NCI-H1417 (cell line): ENCODE data around the gene IL4I1.

Source experiments
- DNase-seq, 3 experiments: peaks; one replicate each; lab custom pipeline; 2025; lab: John Stamatoyannopoulos, UW

The IL4I1 gene

GRCh38 chr19:49851456-49852259 lies 45.0 kb downstream of the IL4I1 start:
- DNase-seq: peak; percentile 41 to 50 (median 43)

- peak; percentile 92 to 97 (median 94) for DNase-seq
These were observed 46.0 kb downstream of the IL4I1 start, which contains the start of gene PTOV1 for GRCh38 chr19:49850487-49851342. Gene PTOV1, plus strand, starts transcription at chr19:49851159.

GRCh38 chr19:49850221-49850486 lies 46.5 kb downstream of the IL4I1 start:
- DNase-seq: no peak

GRCh38 chr19:49849433-49850220 lies 47.1 kb downstream of the IL4I1 start:
- DNase-seq: no peak

GRCh38 chr19:49848938-49849337 lies 47.7 kb downstream of the IL4I1 start:
- DNase-seq: no peak

GRCh38 chr19:49847731-49848696 lies 48.7 kb downstream of the IL4I1 start:
- peak in 1 of 3 experiments; percentile 51 for DNase-seq

- no peak for DNase-seq
These were observed 50.3 kb downstream of the IL4I1 start for GRCh38 chr19:49846408-49846807.

GRCh38 chr19:49845414-49845813 lies 51.3 kb downstream of the IL4I1 start:
- no peak for DNase-seq

GRCh38 chr19:49844138-49845095 lies 52.3 kb downstream of the IL4I1 start:
- no peak for DNase-seq

- no peak for DNase-seq
These were observed 53.4 kb downstream of the IL4I1 start for GRCh38 chr19:49843265-49843664.

GRCh38 chr19:49840736-49841249 lies 55.9 kb downstream of the IL4I1 start:
- no peak for DNase-seq

GRCh38 chr19:49840321-49840720 lies 56.4 kb downstream of the IL4I1 start:
- no peak for DNase-seq

- DNase-seq: no peak
These were observed 57.0 kb downstream of the IL4I1 start for GRCh38 chr19:49839713-49840112.
